MM.1S (cell line): Measurements from ENCODE around the gene FOXO6.

Experiments used
- EZH2 ChIP-seq: fragments of 300-600 bp; sonication (generic); optimal IDR thresholded peaks from 2 replicates; pipeline ENCODE3; 2017; ENCODE audit warnings: low read depth, mild to moderate bottlenecking, antibody characterized with exemption, low read length, mixed read lengths
- EZH2phosphoT487 ChIP-seq: fragments of 300-600 bp; sonication (generic); IDR thresholded peaks from 2 replicates; pipeline ENCODE4 v1.6.1; 2018; ENCODE audit warnings: antibody characterized with exemption, low read length
- TF ChIP-seq, protein P1 (sequence below): fragments of 300-600 bp; sonication (generic); IDR thresholded peaks from 2 replicates; pipeline ENCODE4 v1.5.1; 2016; ENCODE audit warnings: antibody characterized with exemption, low read length, mixed read lengths

DNA sequence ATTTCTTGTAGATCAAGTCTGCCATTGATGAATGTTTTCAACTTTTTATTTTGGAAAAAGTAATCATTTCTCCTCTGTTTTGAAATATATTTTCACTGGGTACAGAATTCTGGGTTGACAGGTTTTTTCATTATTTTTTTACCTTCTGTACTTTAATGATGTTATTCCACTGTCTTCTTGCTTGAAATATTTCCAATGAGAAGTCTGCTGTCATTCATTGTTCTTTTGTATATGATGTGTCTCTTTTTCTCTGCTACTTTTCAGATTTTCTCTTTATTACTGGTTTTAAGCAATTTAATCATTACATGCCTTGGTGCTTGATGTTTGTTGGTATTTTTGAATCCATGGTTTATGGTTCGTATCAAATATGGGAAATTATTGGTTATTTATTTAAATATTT, 22.4 kb upstream of the FOXO6 start:
- TF ChIP-seq, protein P1, sequence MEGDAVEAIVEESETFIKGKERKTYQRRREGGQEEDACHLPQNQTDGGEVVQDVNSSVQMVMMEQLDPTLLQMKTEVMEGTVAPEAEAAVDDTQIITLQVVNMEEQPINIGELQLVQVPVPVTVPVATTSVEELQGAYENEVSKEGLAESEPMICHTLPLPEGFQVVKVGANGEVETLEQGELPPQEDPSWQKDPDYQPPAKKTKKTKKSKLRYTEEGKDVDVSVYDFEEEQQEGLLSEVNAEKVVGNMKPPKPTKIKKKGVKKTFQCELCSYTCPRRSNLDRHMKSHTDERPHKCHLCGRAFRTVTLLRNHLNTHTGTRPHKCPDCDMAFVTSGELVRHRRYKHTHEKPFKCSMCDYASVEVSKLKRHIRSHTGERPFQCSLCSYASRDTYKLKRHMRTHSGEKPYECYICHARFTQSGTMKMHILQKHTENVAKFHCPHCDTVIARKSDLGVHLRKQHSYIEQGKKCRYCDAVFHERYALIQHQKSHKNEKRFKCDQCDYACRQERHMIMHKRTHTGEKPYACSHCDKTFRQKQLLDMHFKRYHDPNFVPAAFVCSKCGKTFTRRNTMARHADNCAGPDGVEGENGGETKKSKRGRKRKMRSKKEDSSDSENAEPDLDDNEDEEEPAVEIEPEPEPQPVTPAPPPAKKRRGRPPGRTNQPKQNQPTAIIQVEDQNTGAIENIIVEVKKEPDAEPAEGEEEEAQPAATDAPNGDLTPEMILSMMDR, result no peak
- TF ChIP-seq EZH2phosphoT487, result no peak
- no peak for TF ChIP-seq EZH2
